Transverse colon (tissue), 4 donors: ENCODE data around the gene VWF.

Experiments used
- CTCF ChIP-seq, 5 experiments: fragments of 200-600 bp in 3 of 5; fragments of 450-650 bp in 2 of 5; sonication (generic) in 3 of 5; IDR thresholded peaks; 1 replicate in 2 of 5; 2 replicates in 3 of 5; pipeline ENCODE4 v1.5.1; 2016 to 2017; ENCODE audit warnings: antibody characterized with exemption in 5 of 5, inconsistent platforms in 3 of 5, mild to moderate bottlenecking in 2 of 5, moderate library complexity in 1 of 5
- EP300 ChIP-seq: sonication (generic); formaldehyde crosslinking; IDR thresholded peaks from one replicate; pipeline ENCODE4 v1.6.1; 2017; ENCODE audit warnings: antibody characterized with exemption, low read depth
- POLR2A ChIP-seq: fragments of 450-650 bp; IDR thresholded peaks from one replicate; pipeline ENCODE4 v1.6.1; 2016; ENCODE audit warnings: antibody characterized with exemption, mild to moderate bottlenecking, moderate library complexity
- POLR2AphosphoS5 ChIP-seq, 3 donors: sonication (generic); formaldehyde crosslinking; IDR thresholded peaks; one replicate each; pipeline ENCODE4 v1.6.1; 2016; ENCODE audit warnings: antibody characterized with exemption in 3 of 3

GRCh38 chr12:5921027-5921909, 203.2 kb downstream of the VWF start:
- no peak for TF ChIP-seq CTCF (IDR thresholded peaks at IDR 0.05)
- no peak for TF ChIP-seq POLR2AphosphoS5 (IDR thresholded peaks at IDR 0.05)
- no peak for TF ChIP-seq EP300
- no peak for TF ChIP-seq POLR2A
